ENCODE data around the gene ZRSR2. TPM values are rescaled to one million over a fixed set of nuclear protein-coding genes. Genes with fewer than 3 reads are reported as not detected.

ZRSR2 gene
- total and polyA plus RNA-seq, 10 of the 15 experiments (the other 5 are each of a cell fraction or from before 2014, with no cell fraction given): 8.8 to 34.1 (median 15.6) TPM

DNA sequence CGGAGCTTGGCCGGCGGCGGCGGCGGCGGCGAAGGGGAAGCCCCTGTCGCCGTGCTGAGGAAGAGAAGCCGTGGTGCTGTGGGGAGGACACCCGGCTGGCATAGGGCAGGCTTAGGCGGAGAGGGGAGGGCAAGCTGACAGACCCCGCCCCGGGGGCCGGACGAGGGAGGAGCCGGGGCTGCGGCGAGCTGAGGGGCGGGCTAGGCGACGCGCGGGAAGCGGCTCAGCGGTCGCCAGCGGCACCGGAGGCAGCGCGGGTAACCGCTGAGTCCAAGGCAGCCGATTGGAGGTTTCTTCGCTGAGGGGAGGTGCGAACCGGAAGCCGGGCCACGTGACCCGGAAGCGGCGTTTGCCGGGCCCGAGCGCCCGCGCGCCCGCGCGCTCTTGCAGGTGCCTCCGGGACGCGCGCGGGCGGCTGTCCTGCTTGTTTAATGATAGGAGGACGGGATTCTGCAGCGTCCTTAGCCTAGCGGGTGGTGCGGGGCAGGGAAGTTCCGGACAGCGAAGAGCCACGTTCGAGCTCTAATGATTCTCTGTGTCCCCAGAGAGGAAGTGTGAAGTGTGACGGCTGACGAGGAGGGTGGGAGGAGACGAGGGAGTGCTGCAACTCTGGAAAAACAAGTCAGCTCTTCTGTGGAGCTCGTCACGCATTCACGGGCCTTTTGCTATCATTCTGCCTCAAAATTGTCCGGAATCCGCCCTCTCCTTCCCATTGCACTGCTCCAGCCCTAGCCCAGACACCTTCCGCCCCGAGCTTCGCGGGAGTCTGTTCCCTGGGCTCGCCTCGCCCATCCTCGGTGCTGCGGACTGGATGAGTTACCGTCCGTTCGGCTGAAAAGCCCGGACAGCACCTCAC is 64.7 kb downstream of the ZRSR2 start, which contains the start of gene AP1S2 (continued):
- TF ChIP-seq, protein P1, sequence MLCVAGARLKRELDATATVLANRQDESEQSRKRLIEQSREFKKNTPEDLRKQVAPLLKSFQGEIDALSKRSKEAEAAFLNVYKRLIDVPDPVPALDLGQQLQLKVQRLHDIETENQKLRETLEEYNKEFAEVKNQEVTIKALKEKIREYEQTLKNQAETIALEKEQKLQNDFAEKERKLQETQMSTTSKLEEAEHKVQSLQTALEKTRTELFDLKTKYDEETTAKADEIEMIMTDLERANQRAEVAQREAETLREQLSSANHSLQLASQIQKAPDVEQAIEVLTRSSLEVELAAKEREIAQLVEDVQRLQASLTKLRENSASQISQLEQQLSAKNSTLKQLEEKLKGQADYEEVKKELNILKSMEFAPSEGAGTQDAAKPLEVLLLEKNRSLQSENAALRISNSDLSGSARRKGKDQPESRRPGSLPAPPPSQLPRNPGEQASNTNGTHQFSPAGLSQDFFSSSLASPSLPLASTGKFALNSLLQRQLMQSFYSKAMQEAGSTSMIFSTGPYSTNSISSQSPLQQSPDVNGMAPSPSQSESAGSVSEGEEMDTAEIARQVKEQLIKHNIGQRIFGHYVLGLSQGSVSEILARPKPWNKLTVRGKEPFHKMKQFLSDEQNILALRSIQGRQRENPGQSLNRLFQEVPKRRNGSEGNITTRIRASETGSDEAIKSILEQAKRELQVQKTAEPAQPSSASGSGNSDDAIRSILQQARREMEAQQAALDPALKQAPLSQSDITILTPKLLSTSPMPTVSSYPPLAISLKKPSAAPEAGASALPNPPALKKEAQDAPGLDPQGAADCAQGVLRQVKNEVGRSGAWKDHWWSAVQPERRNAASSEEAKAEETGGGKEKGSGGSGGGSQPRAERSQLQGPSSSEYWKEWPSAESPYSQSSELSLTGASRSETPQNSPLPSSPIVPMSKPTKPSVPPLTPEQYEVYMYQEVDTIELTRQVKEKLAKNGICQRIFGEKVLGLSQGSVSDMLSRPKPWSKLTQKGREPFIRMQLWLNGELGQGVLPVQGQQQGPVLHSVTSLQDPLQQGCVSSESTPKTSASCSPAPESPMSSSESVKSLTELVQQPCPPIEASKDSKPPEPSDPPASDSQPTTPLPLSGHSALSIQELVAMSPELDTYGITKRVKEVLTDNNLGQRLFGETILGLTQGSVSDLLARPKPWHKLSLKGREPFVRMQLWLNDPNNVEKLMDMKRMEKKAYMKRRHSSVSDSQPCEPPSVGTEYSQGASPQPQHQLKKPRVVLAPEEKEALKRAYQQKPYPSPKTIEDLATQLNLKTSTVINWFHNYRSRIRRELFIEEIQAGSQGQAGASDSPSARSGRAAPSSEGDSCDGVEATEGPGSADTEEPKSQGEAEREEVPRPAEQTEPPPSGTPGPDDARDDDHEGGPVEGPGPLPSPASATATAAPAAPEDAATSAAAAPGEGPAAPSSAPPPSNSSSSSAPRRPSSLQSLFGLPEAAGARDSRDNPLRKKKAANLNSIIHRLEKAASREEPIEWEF (IDR thresholded peaks at IDR 0.05; ENCODE audit: insufficient replicate concordance, low read depth, low read length): no peak
- TF ChIP-seq BMI1 (IDR thresholded peaks at IDR 0.05; ENCODE audit: borderline replicate concordance) (no peak), NRF1 (conservative IDR thresholded peaks at IDR 0.05; ENCODE audit: low read depth, low read length) (no peak), ZNF207 (IDR thresholded peaks at IDR 0.05; ENCODE audit: borderline replicate concordance) (peak; percentile 76; the same call in 1 of the 2 replicates), TAF1 (IDR thresholded peaks at IDR 0.05; ENCODE audit: borderline replicate concordance, low read depth, low read length) (no peak; the same call in 1 of the 2 replicates), JUND (IDR thresholded peaks at IDR 0.05; ENCODE audit: low read depth, low read length) (no peak), RB1 (IDR thresholded peaks at IDR 0.05; ENCODE audit: borderline replicate concordance) (peak; percentile 92; the same call in 1 of the 2 replicates), SMAD5 (IDR thresholded peaks at IDR 0.05; ENCODE audit: low read depth) (peak; percentile 24; the same call in 1 of the 2 replicates), ZZZ3 (IDR thresholded peaks at IDR 0.05; ENCODE audit: control insufficient read depth, insufficient read length, low read depth) (no peak), CHD1 (IDR thresholded peaks at IDR 0.05; ENCODE audit: low read depth, low read length) (no peak), STAT3 (IDR thresholded peaks at IDR 0.05; ENCODE audit: low read depth, low read length) (no peak), POLR2AphosphoS2 (IDR thresholded peaks at IDR 0.05; ENCODE audit: low read depth, low read length) (no peak), HDAC6 (IDR thresholded peaks at IDR 0.05; ENCODE audit: unreplicated experiment) (no peak), IKZF2 (IDR thresholded peaks at IDR 0.05) (peak; percentile 27 to 36; a peak in 2 of 4 replicates), CBX5 (IDR thresholded peaks at IDR 0.05; ENCODE audit: low read depth) (no peak), SPI1 (IDR thresholded peaks at IDR 0.05; ENCODE audit: borderline replicate concordance, insufficient read depth, low read depth, low read length) (peak; percentile 89), NFXL1 (IDR thresholded peaks at IDR 0.05; ENCODE audit: borderline replicate concordance) (no peak), YBX1 (IDR thresholded peaks at IDR 0.05) (no peak), MTA3 (IDR thresholded peaks at IDR 0.05; ENCODE audit: borderline replicate concordance, low read length) (no peak), JUNB (IDR thresholded peaks at IDR 0.05) (no peak), CHD2 (IDR thresholded peaks at IDR 0.05; ENCODE audit: borderline replicate concordance, low read depth, low read length) (no peak)
- TF ChIP-seq, protein P2, sequence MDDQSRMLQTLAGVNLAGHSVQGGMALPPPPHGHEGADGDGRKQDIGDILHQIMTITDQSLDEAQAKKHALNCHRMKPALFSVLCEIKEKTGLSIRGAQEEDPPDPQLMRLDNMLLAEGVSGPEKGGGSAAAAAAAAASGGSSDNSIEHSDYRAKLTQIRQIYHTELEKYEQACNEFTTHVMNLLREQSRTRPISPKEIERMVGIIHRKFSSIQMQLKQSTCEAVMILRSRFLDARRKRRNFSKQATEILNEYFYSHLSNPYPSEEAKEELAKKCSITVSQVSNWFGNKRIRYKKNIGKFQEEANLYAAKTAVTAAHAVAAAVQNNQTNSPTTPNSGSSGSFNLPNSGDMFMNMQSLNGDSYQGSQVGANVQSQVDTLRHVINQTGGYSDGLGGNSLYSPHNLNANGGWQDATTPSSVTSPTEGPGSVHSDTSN (IDR thresholded peaks at IDR 0.05; ENCODE audit: insufficient replicate concordance, low read depth, low read length): no peak
- TF ChIP-seq, protein P3, sequence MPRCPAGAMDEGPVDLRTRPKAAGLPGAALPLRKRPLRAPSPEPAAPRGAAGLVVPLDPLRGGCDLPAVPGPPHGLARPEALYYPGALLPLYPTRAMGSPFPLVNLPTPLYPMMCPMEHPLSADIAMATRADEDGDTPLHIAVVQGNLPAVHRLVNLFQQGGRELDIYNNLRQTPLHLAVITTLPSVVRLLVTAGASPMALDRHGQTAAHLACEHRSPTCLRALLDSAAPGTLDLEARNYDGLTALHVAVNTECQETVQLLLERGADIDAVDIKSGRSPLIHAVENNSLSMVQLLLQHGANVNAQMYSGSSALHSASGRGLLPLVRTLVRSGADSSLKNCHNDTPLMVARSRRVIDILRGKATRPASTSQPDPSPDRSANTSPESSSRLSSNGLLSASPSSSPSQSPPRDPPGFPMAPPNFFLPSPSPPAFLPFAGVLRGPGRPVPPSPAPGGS (IDR thresholded peaks at IDR 0.05; ENCODE audit: borderline replicate concordance, insufficient read depth, low read depth, low read length, poor library complexity, severe bottlenecking): no peak
